HL-60 (cell line): ENCODE results near the gene SERPINB12.

Experiments
- DNase-seq, 2 experiments: peaks; one replicate each; pipeline ENCODE4 v3.0.0-alpha.2; 2010 to 2020; ENCODE audit warnings: low read depth in 1 of 2, low spot score in 1 of 2
- H3K27ac ChIP-seq: fragments of 250-450 bp; sonication (Bioruptor Pico); replicated peaks from 2 replicates; pipeline ENCODE4 v1.5.1; 2020; ENCODE audit warnings: mild to moderate bottlenecking, moderate library complexity
- H3K27me3 ChIP-seq: fragments of 250-450 bp; sonication (Bioruptor Pico); 2 replicates; pipeline ENCODE4 v1.5.1; 2021; ENCODE audit warnings: mild to moderate bottlenecking, moderate library complexity; ENCODE audit not compliant: insufficient read depth, poor library complexity, severe bottlenecking
- H3K4me3 ChIP-seq: replicated peaks from 2 replicates; pipeline ENCODE4 v1.5.1; 2011; ENCODE audit warnings: mild to moderate bottlenecking, control low read depth, low read length; ENCODE audit not compliant: insufficient read depth
- GABPA ChIP-seq: IDR thresholded peaks from 2 replicates; pipeline ENCODE4 v1.6.1; 2012; ENCODE audit warnings: low read depth
- POLR2AphosphoS5 ChIP-seq: IDR thresholded peaks from 2 replicates; pipeline ENCODE4 v1.6.1; 2012; ENCODE audit warnings: low read depth
- SPI1 ChIP-seq: IDR thresholded peaks from 2 replicates; pipeline ENCODE4 v1.6.1; 2012; ENCODE audit warnings: low read depth, mild to moderate bottlenecking, borderline replicate concordance
- TF ChIP-seq, protein P1 (sequence below): IDR thresholded peaks from one replicate; pipeline ENCODE4 v1.5.1; 2011; ENCODE audit warnings: low read length, control low read depth, inconsistent platforms; ENCODE audit not compliant: insufficient read depth
- TF ChIP-seq, protein P2 (sequence below): IDR thresholded peaks from 2 replicates; pipeline ENCODE4 v1.6.1; 2012; ENCODE audit warnings: low read depth; ENCODE audit not compliant: insufficient replicate concordance

The SERPINB12 gene

GRCh38 chr18:63532471-63532870 lies 9.7 kb upstream of the SERPINB12 start:
- Histone ChIP-seq H3K4me3 (no peak overlapping the region), H3K27ac (no peak overlapping the region), H3K27me3 (no peaks in the 10 kb centered on the region)
- TF ChIP-seq, protein P1, sequence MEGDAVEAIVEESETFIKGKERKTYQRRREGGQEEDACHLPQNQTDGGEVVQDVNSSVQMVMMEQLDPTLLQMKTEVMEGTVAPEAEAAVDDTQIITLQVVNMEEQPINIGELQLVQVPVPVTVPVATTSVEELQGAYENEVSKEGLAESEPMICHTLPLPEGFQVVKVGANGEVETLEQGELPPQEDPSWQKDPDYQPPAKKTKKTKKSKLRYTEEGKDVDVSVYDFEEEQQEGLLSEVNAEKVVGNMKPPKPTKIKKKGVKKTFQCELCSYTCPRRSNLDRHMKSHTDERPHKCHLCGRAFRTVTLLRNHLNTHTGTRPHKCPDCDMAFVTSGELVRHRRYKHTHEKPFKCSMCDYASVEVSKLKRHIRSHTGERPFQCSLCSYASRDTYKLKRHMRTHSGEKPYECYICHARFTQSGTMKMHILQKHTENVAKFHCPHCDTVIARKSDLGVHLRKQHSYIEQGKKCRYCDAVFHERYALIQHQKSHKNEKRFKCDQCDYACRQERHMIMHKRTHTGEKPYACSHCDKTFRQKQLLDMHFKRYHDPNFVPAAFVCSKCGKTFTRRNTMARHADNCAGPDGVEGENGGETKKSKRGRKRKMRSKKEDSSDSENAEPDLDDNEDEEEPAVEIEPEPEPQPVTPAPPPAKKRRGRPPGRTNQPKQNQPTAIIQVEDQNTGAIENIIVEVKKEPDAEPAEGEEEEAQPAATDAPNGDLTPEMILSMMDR: no peak
- TF ChIP-seq, protein P2, sequence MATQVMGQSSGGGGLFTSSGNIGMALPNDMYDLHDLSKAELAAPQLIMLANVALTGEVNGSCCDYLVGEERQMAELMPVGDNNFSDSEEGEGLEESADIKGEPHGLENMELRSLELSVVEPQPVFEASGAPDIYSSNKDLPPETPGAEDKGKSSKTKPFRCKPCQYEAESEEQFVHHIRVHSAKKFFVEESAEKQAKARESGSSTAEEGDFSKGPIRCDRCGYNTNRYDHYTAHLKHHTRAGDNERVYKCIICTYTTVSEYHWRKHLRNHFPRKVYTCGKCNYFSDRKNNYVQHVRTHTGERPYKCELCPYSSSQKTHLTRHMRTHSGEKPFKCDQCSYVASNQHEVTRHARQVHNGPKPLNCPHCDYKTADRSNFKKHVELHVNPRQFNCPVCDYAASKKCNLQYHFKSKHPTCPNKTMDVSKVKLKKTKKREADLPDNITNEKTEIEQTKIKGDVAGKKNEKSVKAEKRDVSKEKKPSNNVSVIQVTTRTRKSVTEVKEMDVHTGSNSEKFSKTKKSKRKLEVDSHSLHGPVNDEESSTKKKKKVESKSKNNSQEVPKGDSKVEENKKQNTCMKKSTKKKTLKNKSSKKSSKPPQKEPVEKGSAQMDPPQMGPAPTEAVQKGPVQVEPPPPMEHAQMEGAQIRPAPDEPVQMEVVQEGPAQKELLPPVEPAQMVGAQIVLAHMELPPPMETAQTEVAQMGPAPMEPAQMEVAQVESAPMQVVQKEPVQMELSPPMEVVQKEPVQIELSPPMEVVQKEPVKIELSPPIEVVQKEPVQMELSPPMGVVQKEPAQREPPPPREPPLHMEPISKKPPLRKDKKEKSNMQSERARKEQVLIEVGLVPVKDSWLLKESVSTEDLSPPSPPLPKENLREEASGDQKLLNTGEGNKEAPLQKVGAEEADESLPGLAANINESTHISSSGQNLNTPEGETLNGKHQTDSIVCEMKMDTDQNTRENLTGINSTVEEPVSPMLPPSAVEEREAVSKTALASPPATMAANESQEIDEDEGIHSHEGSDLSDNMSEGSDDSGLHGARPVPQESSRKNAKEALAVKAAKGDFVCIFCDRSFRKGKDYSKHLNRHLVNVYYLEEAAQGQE: no peak
- TF ChIP-seq POLR2AphosphoS5 (no peak), SPI1 (no peak), GABPA (no peak)
- DNase-seq: no peak

DNA sequence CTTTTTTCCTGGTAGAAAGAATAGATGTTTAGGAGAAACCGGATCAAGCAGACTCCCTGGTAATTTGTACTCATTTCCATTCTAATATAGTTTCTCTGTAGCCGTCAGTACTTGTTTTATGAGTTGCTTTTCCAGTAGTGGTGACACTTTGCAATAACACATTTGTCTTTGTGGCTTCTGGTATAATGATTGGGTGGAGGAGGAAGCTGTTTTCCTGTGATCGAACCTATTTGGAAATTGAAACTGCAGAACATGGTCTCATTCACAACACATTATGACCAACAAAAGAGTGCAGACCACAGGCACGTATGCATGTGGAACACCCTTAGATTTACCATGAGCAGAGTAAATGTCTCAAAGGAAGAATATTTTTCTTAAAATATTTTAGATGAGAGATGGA lies 7.6 kb upstream of the SERPINB12 start:
- Histone ChIP-seq H3K27ac (no peak overlapping the region), H3K4me3 (no peak overlapping the region), H3K27me3 (no peaks in the 10 kb centered on the region)
- TF ChIP-seq POLR2AphosphoS5 (no peak), SPI1 (no peak), GABPA (no peak)
- TF ChIP-seq, protein P2: no peak
- TF ChIP-seq, protein P1: no peak
- no peak for DNase-seq

DNA sequence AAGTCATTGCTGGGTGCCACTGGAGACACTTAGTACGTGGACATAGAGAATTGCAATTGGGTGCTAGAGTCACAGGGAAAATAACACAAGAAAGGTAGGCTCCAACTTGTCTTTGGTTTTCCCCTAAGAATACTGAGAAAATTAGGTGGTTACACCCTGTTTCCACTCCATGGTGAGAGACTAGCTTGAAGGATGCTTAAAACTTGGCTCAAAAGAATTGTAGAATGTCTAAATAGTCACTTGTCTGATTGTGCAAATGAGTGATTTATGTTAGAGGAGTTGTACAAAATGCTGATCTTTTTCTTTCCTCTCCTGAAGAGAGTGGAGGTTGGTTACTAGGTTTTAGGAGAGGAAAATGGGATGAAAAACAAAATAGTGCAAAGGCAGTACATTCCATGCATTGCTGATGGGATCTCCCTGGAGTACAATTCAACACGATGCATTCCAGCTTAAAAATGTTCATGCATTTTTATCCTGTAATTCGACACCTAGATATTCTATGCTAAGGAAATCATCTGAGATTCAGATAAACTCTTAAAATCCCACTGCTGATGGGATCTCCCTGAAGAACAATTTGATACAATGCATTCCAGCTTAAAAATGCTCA lies 2.2 kb upstream of the SERPINB12 start:
- TF ChIP-seq, protein P2: no peak
- TF ChIP-seq SPI1 (no peak), GABPA (no peak), POLR2AphosphoS5 (no peak)
- TF ChIP-seq, protein P1: no peak
- DNase-seq: no peak

More for the DNA sequence above, 2.2 kb upstream of the SERPINB12 start:
- Histone ChIP-seq H3K27me3 (no peaks in the 10 kb centered on the region), H3K4me3 (no peak overlapping the region), H3K27ac (no peak overlapping the region)
